HG02610 (cell line): ENCODE data around the gene PAQR8.
"Not testable (repeated sequence)": the region's sequence is repeated elsewhere in the genome, so short reads cannot be mapped to it uniquely, and the experiment has no call there.

Source experiments
- ATAC-seq: cut with Tn5 transposase; IDR thresholded peaks from one replicate; pipeline ENCODE4 v1.9.1; 2021; ENCODE audit warnings: mild to moderate bottlenecking, moderate library complexity; ENCODE audit not compliant: unreplicated experiment

PAQR8 gene

DNA sequence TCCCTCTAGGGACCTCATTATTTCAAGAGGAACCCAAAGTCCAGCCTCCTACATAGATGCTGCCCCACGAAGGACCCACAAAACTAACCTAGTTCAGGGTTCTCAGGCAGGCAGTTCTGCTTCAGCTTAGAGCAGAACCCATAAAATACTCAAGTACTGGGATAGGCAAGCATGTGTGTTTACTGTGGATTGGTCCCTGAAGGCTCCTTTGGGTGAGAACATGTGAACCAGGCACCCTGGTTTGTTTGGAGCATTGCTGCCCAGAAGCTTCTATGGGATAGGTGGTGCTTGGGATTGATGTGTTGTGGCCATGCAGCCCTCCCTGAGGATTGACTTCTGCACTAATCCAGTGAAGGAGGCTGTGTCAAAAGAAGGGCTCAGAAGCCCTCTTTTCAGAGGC, 43.3 kb downstream of the PAQR8 start:
- ATAC-seq: no peak

DNA sequence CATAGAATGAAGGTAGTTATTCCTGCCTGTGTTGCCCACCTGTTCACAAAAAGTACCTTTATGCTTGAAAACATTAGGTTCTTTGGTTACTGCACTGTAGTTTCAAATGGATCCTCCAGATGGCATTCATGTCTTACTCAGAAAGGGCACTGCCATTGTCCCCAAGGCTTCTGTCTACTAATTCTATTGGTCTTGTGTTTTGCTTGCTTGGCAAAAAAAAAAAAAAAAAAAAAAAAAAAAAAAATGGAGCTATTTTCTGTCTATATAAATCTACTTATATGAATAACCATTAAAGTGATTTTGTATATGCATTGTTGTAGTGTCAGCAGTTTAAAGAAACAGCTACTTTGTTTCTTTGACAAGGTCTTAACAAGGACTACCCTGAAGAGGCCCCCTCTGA, 45.5 kb downstream of the PAQR8 start:
- peak; percentile 57 for ATAC-seq

DNA sequence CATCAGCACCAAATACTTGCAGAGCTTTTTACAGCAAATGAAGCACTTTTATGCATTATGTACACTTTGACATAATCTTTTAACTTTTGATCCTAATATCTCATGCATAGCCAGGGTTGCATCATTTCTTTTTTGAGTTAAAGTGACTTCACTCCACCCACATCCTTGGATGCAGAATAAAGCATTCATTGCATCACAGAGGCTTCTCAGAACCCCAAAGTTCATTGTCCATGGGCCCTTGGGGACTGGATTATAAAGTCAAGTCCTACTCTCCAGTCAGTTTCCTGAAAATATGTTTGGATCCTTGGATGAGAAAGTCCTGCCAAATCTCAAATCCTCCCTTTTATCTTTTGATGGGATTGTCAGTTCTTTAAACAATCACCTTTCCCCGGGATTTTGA, 47.5 kb downstream of the PAQR8 start:
- no peak for ATAC-seq

DNA sequence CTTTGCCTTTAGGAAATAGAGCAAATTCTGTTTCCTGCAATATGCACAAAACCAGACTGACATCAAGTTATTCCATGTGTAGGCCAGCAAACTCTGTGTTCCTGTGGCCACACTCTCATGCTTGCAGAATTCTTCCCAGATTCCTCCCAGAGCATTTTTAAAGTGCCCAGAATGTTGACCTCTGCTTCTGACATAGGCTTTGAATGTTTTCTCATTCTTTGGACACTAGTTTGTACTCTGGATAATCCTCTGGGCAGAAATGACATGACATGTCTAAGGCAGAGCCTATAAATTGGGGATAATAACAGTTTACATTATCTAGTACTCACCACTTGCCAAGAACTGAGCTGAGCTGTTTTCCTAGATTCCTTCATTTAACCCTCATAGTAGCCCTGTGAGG, 49.0 kb downstream of the PAQR8 start:
- ATAC-seq: no peak

DNA sequence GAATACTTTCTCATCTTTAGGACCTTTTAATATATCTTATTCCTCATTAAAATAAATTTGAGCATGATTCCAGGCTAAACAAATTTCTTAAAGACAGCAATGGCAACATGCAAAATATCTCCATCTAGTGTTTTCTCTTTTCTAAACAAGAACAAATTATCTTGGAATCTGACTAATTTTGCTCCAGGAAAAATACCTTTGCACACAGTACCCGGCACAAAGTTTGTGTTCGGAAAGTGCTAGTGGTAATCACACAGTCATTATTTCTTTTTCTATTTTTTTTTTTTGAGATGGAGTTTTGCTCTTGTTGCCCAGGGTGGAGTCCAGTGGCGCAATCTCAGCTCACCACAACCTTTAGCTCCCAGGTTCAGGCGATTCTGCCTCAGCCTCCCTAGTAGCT, 50.0 kb downstream of the PAQR8 start:
- no peak for ATAC-seq

DNA sequence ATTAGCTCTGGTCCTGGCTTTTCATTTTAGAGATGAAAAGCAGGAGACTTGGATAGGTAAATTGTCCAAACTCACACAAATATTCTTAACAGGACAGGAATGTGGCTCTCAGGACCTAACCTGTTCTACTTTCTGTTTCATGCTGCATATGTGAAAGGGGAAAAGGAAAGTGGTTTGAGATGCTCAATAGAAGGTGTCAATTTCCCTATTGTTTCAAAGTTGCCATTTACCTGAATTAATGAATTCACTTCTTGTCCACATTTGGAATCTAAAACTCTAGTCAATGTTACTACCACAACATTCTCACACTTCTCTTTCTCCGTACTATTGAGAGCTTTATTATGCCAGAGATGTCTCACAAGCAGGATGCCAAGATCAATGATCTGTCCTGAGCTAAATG, 53.4 kb downstream of the PAQR8 start:
- peak; percentile 31 for ATAC-seq

DNA sequence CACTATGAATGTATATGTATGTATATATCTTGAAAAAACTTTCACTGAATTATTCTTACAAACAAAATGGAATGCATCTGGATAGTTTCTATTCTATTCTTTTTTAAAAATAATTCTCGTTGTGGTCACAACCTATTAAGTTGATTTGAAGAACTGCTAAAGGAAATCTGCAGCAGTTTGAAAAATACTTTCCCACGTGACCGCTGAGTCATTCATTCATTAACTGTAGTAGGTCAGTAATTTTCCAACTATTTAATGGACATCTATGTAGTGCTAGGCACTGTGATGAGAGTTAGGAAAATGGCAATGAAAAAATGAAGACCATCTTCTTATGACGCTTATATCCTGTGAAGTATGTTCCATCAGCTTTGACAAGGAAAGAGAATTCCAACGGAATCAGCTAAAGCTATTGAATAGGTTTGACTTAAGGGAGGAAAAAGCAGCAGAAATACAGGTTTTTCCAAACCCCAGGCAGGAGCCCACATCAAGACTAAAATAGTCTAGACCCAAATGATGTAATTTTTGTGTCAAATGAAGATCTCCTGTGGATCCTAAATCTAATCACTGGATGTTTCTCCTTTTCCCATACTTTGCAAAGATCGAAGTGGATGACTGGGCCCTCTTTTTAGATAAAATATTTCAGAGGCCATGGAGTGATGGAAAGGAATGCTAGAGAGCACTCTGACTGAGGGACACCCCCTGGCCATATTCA, 54.1 kb downstream of the PAQR8 start:
- no peak for ATAC-seq

DNA sequence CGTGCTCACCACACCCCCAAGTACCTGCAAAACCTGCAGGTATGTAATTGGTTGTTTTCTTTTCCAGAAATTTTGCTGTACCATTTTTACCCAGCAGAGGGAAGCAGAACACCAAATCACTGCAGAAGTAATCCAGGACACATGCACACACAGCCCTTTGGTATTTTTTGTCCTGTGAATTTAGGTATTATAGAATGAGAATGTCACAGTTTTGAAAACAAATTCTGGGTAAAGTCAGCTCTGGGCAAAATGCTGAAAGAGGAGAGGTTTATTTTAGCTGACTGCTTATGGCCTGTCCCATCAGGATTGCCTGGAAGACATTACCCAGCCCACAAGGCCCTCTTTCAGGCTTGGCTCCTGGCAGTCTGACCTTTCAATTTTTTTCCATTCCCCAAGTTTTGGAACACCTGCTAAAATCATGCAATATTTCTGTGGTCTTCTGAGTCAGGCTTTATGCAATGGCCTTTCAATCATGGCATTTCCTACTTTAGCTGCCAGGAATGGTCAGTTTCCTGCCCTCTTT, 54.7 kb downstream of the PAQR8 start:
- ATAC-seq: no peak

DNA sequence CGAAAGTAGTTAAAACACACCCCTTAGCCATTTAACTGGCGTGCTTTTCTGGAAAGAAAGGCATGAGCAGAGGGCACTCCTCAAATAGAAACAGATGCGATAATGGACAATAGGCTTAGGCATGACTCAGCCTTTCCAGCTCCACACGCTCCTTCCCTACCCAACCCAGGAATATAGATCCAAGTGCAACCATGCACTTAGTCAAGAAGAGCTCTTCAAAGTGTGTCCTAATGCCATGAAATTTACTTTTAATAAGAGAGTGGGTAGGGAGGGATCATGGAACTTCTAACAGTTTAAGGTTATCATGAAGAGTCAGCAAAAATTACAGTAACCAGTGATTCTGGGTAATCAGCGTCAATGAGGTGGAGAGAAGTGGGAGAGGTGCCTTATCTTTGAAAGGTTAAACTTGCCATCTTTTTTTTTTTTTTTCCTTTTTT, 55.7 kb downstream of the PAQR8 start:
- no peak for ATAC-seq

DNA sequence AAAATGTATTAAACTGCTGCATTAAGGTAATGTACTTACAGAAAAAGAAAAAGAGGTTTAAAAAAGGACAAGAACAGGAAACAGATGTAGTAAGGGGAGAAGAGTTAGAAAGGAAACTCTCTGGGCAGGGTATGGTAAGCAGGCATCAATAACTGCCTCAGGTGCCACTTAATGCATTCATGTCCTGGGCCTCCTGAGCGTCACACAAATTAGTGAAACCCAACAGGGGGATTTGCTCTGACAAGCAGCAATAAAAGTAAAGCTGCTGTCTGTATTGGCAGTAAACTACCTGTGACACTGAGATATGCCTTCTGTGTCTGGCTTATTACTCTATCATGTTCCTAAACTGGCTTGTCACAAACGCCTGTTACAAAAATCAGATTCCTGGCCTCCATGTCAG, 56.7 kb downstream of the PAQR8 start:
- ATAC-seq: no peak

DNA sequence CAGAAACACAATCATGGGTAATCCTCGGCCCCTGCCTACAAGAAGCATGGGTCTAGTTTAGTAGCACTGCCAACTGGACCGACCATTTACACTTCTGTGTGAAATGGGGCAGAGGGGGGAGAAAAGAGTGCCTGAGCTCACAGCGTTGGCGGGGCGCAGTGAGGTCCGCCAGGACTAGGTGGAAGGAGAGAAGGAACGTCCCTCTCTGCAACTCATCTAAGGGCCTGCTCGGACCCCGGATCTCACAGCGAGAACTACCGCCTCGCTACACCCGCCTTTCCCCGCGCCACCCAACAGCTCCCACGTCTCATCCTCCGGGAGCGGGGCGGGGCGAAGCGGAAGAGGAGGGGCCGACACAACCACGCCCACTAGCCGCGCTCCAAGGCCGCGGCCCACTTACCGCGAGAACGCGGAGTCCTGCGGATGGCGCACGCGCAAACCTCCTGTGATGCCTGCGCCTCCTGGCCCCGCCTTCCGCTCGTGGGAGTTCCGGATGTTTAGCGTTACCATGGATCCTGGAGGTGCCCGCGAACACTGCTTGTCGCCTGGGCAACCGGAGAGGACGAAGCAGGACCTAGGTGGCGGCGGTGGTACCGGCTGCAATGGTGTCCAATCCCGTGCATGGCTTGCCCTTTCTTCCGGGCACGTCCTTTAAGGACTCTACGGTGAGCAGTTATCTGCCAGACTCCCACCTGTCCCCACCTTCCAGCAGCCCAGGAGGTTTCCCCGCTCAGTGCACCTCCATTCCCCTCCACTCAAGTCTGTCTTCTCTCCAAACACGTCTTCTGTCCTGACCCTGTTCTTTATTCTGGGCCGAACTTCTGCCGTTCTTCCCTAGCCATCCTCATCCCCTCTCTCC, 58.1 kb downstream of the PAQR8 start, which contains the start of gene EFHC1:
Gene EFHC1 (plus strand): TSS at position 534 of the 859 bp plus-strand sequence. CDS start 69 bp downstream, at position 603.
- peak; percentile 94 for ATAC-seq

DNA sequence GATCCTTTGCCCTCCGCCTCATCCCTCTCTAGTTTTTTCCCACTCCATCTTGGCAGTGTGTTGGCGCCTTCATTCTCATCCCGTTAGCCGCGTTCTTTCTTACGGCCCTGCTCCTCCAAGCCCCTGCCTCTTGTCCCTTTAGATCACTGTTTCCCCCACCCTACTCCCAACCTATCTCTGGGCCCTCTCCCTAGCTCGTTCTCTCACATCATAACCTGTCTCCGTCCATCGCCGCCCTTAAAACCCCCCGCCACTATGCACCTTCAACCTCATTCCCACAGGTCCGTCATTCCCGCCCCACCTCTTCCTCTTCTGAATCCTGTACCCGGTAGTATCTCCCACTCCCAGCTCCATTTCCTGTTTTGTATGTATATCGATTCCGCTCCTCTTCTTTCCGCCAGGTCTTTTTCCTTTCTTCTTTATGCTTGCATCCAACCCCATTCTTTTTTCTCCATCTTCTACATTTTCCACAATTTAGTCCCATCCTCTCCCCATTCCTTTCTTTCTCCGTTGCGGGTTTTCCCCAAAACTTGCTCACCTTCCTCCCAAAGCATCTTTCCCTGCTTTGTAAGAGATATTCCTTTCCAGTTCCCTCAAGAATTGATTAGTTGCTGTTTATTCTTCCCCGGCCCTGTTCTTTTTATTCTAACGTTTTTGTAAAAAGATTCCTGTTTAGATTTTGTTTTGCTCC, 58.9 kb downstream of the PAQR8 start:
- no peak for ATAC-seq

DNA sequence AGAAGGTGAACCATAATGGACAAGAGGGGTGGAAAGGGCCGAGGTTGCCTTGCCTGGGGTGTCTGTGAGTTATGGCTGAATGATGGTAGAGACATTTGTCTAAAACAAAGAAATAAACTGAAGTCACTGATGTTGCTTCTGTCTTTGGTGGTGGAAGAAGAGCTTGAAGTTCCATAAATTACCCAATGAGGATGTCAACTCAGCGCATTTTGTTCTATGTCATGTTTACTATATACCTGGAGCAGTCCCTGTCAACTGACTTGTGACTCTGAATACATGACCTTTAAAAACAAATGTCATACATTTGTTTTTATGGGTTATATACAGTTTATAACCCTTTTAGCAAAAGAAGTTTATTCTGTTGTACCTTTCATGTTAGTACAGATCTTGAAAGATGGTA, 60.2 kb downstream of the PAQR8 start:
- ATAC-seq: no peak

DNA sequence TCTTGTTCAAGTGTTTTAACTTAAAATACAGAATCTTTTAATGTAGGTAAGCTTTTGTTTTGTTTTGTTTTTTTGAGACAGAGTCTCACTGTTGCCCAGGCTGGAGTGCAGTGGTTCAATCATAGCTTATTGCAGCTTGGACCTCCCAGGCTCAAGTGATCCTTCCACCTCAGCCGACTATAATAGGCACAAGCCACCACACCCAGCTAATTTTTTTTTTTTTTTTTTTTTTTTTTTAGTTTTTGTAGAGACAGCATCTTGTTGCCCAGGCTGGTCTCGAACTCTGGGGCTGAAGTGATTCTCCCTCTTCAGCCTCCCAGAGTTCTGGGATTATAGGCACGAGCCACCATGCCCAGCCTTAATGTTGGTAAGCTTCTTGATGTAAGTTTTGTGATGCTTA, 61.5 kb downstream of the PAQR8 start:
- no peak for ATAC-seq

DNA sequence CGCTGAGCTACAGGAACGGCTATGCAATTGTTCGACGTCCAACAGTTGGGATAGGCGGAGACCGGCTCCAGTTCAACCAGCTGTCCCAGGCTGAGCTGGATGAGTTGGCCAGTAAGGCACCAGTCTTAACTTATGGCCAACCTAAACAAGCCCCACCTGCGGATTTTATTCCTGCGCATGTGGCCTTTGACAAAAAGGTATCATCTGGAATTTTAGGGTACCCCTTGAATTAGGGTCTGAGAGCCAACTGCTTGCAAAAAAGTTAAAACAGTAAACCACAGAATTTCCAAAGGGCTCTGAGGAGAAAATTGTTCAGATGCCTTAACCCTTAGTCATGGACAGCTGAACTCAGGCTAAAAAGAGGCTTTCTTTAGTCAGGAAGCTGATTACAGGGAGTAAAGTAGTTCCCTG, 62.0 kb downstream of the PAQR8 start:
- no peak for ATAC-seq

DNA sequence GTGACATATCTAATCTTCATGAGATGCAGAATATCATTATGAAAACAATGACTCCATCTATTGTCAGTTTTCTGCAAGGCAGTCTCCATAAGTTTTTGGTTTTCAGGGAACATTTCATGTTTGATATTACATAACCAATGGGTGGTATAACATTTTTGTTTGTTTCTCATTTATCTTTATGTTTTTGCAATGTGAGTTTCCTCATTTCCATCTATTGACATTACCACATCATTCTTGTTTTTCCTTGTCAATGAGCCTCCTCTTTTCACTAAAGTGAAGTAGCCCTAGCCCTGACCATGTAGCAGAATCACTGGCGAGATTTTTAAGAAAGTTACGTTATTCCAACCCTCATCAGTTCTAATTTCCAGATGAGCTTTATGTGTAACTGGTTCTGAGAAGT, 62.6 kb downstream of the PAQR8 start:
- ATAC-seq: no peak

DNA sequence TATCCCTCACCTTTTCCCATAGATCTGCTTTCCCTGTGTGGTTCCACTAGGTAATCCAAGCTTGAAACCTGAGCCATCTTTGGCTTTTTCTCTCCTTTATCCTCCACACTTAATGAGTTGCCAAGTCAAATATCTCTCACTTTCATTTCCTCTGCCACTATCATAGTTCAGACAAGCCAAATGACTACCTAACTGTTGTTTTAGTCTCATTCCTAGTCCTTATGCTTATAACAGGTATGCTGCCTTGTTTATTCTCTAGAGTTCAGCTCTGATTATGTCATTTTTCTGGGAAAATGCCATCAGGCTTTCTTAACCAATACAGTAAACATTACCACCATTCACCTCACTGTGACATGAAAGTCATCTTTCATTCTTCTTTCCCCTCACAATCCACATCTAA, 64.7 kb downstream of the PAQR8 start:
- peak; percentile 70 for ATAC-seq

DNA sequence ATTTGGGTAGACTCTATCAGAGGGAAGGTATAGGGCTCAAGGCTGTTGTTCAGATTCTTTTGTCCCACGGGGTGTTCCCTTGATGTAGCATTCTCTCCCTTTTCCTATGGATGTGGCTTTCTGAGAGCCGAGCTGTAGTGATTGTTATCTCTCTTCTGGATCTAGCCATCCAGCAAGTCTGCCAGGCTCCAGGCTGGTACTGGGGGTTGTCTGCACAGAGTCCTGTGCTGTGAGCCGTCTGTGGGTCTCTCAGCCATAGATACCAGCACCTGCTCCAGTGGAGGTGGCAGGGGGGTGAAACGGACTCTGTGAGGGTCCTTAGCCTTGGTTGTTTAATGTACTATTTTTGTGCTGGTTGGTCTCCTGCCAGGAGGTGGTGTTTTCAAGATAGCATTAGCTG, 71.3 kb downstream of the PAQR8 start:
- ATAC-seq: not testable (repeated sequence)

DNA sequence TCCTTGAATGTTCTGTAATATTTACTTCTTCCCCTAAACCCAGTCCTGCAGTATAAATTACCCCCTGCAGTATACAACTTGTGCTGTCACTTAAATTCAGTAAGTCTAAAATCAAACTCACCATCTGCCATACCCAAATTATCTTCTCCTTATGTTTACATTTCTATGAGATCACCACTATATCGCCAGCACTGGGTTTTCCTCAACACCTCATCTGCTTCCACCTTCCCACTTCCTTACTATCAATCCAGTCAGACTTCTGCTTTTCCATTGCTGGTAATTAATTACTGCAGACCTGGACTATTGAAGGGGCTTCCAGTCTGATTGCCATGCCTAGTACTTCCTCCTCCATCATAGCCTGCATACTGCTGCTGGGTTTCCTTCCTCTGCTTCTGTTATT, 73.4 kb downstream of the PAQR8 start:
- ATAC-seq: no peak

DNA sequence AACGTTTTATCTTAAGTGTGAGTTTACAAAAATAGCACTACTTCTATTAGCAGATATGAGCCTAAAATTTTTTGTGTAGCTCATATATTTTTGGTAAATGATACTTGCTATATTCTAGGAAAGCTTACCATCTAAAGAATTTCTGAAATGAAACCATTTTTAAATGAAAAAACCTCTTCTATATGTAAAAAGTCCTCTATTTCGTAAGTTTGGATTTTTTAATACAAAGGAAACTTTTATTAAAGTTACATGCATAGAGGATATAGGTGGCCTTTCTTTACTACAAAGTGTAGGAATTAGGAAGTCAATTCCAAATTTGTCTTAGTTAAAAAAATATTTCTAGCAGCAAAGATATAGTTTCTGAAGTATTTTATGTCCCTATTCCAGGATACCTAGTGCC, 77.0 kb downstream of the PAQR8 start:
- no peak for ATAC-seq

DNA sequence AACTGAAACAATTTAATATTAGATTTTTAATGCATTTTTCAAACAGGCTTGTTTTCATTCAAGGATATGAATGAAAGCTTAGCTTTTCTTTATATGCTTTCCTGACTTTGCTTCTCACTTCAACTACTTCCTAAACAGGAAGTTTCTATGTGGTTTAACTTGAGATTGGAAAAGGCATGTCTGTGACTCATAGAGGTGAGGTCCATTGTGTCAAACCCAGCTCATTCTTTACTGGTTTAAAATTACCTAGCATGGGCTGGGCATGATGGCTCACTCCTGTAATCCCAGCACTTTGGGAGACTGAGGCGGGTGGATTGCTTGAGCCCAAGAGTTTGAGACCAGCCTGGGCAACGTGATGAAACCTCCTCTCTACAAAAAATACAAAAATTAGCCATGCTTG, 92.6 kb downstream of the PAQR8 start:
- no peak for ATAC-seq
